Subcutaneous abdominal adipose tissue (tissue), 5 donors: ENCODE results near the gene TK1.

Experiments
- H3K27ac ChIP-seq: one replicate; pipeline ENCODE4 v1.7.0; 2013; ENCODE audit warnings: low read depth, mild to moderate bottlenecking, inconsistent platforms, low read length, moderate library complexity
- H3K27me3 ChIP-seq, 5 donors: one replicate each; pipeline ENCODE4 v1.7.0; 2013; ENCODE audit warnings: low read length in 5 of 5, inconsistent platforms in 1 of 5; ENCODE audit not compliant: control insufficient read depth in 5 of 5, insufficient read depth in 4 of 5
- H3K36me3 ChIP-seq, 5 donors: one replicate each; pipeline ENCODE4 v1.7.0; 2013; ENCODE audit warnings: low read length in 5 of 5; ENCODE audit not compliant: control insufficient read depth in 5 of 5, insufficient read depth in 5 of 5
- H3K4me1 ChIP-seq, 5 donors: one replicate each; pipeline ENCODE4 v1.7.0; 2013; ENCODE audit warnings: low read length in 5 of 5, mild to moderate bottlenecking in 3 of 5, moderate library complexity in 1 of 5; ENCODE audit not compliant: control insufficient read depth in 5 of 5, insufficient read depth in 5 of 5
- H3K4me3 ChIP-seq, 5 donors: one replicate each; pipeline ENCODE4 v1.7.0; 2013; ENCODE audit warnings: low read length in 5 of 5, low read depth in 1 of 5
- H3K9ac ChIP-seq, 5 donors: one replicate each; pipeline ENCODE4 v1.7.0; 2013; ENCODE audit warnings: low read length in 5 of 5, mild to moderate bottlenecking in 4 of 5, moderate library complexity in 3 of 5
- H3K9me3 ChIP-seq, 5 donors: one replicate each; pipeline ENCODE4 v1.7.0; 2013; ENCODE audit warnings: low read length in 5 of 5; ENCODE audit not compliant: control insufficient read depth in 5 of 5
- donor health status: healthy.
- donor health status: healthy.
- donor health status: healthy.
- donor health status: healthy.
- donor health status: healthy.

Gene TK1

GRCh38 chr17:78219396-78220150, 32.7 kb upstream of the TK1 start:
- Histone ChIP-seq H3K27ac (no peak overlapping the region), H3K9me3 (no peaks in the 10 kb centered on the region), H3K36me3 (no peaks in the 10 kb centered on the region), H3K27me3 (no peaks in the 10 kb centered on the region), H3K4me1 (peaks cover 0 to 12% (median 1%) of the 10 kb centered on the region in 5 donors), H3K4me3 (no peak overlapping the region), H3K9ac (no peak overlapping the region)

- Histone ChIP-seq H3K4me1 (peaks cover 0 to 9% (median 7%) of the 10 kb centered on the region in 5 donors), H3K4me3 (peak overlapping the region in 3 of 5 donors; percentile 17 to 65 (median 57)), H3K27me3 (no peaks in the 10 kb centered on the region), H3K27ac (no peak overlapping the region), H3K9me3 (no peaks in the 10 kb centered on the region), H3K36me3 (no peaks in the 10 kb centered on the region), H3K9ac (peak overlapping the region in 1 of 5 donors; percentile 64)
Measured at GRCh38 chr17:78214706-78215061, 27.8 kb upstream of the TK1 start.

- Histone ChIP-seq H3K9me3 (no peaks in the 10 kb centered on the region), H3K4me3 (peak within 1 kb of the TSS in 4 of 5 donors; percentile 17 to 65 (median 53)), H3K9ac (peak within 1 kb of the TSS in 3 of 5 donors; percentile 24 to 69 (median 64)), H3K36me3 (no peaks in the 10 kb centered on the region), H3K27me3 (no peaks in the 10 kb centered on the region), H3K27ac (no peak within 1 kb of the TSS), H3K4me1 (peaks cover 0 to 9% (median 7%) of the 10 kb centered on the region in 5 donors)
Measured at GRCh38 chr17:78214016-78214705, 27.3 kb upstream of the TK1 start, which contains the start of gene BIRC5. TSS of gene BIRC5 (plus strand) at chr17:78214253. CDS start at chr17:78214317, 64 bp downstream.

GRCh38 chr17:78211032-78211431, 24.2 kb upstream of the TK1 start:
- no peaks in the 10 kb centered on the region for H3K36me3 ChIP-seq
- H3K4me1 ChIP-seq = peaks cover 0 to 9% (median 7%) of the 10 kb centered on the region in 5 donors
- H3K4me3 ChIP-seq = no peak overlapping the region
- no peaks in the 10 kb centered on the region for H3K9me3 ChIP-seq
- H3K27me3 ChIP-seq = no peaks in the 10 kb centered on the region
- H3K27ac ChIP-seq = no peak overlapping the region
- H3K9ac ChIP-seq = no peak overlapping the region

GRCh38 chr17:78210111-78210510, 23.3 kb upstream of the TK1 start:
- H3K9me3 ChIP-seq = no peaks in the 10 kb centered on the region
- no peaks in the 10 kb centered on the region for H3K27me3 ChIP-seq
- no peak overlapping the region for H3K9ac ChIP-seq
- H3K4me3 ChIP-seq = no peak overlapping the region
- H3K36me3 ChIP-seq = peaks cover 0 to 3% (median 0%) of the 10 kb centered on the region in 5 donors
- peaks cover 0 to 9% (median 7%) of the 10 kb centered on the region in 5 donors for H3K4me1 ChIP-seq
- H3K27ac ChIP-seq = no peak overlapping the region

- peaks cover 0 to 8% (median 5%) of the 10 kb centered on the region in 5 donors for H3K36me3 ChIP-seq
- no peak overlapping the region for H3K27ac ChIP-seq
- no peak overlapping the region for H3K9ac ChIP-seq
- H3K4me3 ChIP-seq = no peak overlapping the region
- H3K27me3 ChIP-seq = no peaks in the 10 kb centered on the region
- H3K9me3 ChIP-seq = no peaks in the 10 kb centered on the region
- no peaks in the 10 kb centered on the region for H3K4me1 ChIP-seq
Measured at GRCh38 chr17:78208486-78208885, 21.6 kb upstream of the TK1 start.

- no peak overlapping the region for H3K27ac ChIP-seq
Measured at GRCh38 chr17:78206298-78206697, 19.4 kb upstream of the TK1 start.

GRCh38 chr17:78205124-78205775, 18.4 kb upstream of the TK1 start:
- no peaks in the 10 kb centered on the region for H3K27me3 ChIP-seq
- no peak overlapping the region for H3K27ac ChIP-seq
- H3K9ac ChIP-seq = no peak overlapping the region
- no peak overlapping the region for H3K4me3 ChIP-seq
- no peaks in the 10 kb centered on the region for H3K4me1 ChIP-seq
- H3K36me3 ChIP-seq = peaks cover 0 to 15% (median 8%) of the 10 kb centered on the region in 5 donors
- no peaks in the 10 kb centered on the region for H3K9me3 ChIP-seq

More at GRCh38 chr17:78206298-78206697, 19.4 kb upstream of the TK1 start:
- Histone ChIP-seq H3K27me3 (no peaks in the 10 kb centered on the region), H3K9ac (peak overlapping the region in 1 of 5 donors; percentile 1), H3K4me3 (no peak overlapping the region), H3K4me1 (no peaks in the 10 kb centered on the region), H3K36me3 (peaks cover 0 to 15% (median 8%) of the 10 kb centered on the region in 5 donors), H3K9me3 (no peaks in the 10 kb centered on the region)

- Histone ChIP-seq H3K4me3 (no peak overlapping the region), H3K9ac (no peak overlapping the region), H3K27me3 (no peaks in the 10 kb centered on the region), H3K4me1 (peaks cover 0 to 2% (median 0%) of the 10 kb centered on the region in 5 donors), H3K27ac (no peak overlapping the region), H3K9me3 (no peaks in the 10 kb centered on the region), H3K36me3 (peaks cover 0 to 15% (median 8%) of the 10 kb centered on the region in 5 donors)
Measured at GRCh38 chr17:78204387-78205123, 17.7 kb upstream of the TK1 start.
